Colonic mucosa (tissue), 4 donors: Measurements from ENCODE around the gene HSD11B1L. TPM values are rescaled to one million over a fixed set of nuclear protein-coding genes. Genes with fewer than 3 reads are reported as not detected.
"Not testable (repeated sequence)": the region's sequence is repeated elsewhere in the genome, so short reads cannot be mapped to it uniquely, and the experiment has no call there.

Experiments used
- DNase-seq: peaks from one replicate; pipeline ENCODE4 v3.0.0-alpha.2; 2020
- H3K27ac ChIP-seq: fragments of 200-600 bp; one replicate; pipeline ENCODE4 v1.8.0; 2021
- H3K27me3 ChIP-seq: fragments of 200-600 bp; one replicate; pipeline ENCODE4 v1.8.0; 2021
- H3K36me3 ChIP-seq: fragments of 200-600 bp; one replicate; pipeline ENCODE4 v1.8.0; 2021
- H3K4me1 ChIP-seq: fragments of 200-600 bp; one replicate; pipeline ENCODE4 v1.8.0; 2021; ENCODE audit warnings: mild to moderate bottlenecking
- H3K4me3 ChIP-seq: fragments of 200-600 bp; one replicate; pipeline ENCODE4 v1.8.0; 2021
- H3K9ac ChIP-seq, 2 donors: one replicate each; pipeline ENCODE4 v1.7.0; 2013; ENCODE audit warnings: control low read depth in 2 of 2, low read depth in 2 of 2, low read length in 2 of 2
- H3K9me3 ChIP-seq: fragments of 200-600 bp; one replicate; pipeline ENCODE4 v1.8.0; 2021
- intact Hi-C: fragments of 100-400 bp; cut with DNase I; formaldehyde crosslinking; loops from one replicate; pipeline ENCODE4 v1.14.1; 2022
- total RNA-seq, 2 donors: library from RNA; stranded (reverse); fragmentation: NEBNext Ultra II Directional in 1 of 2; extraction: Animal tissue kit (Norgen Biotek cat#: 25700) in 1 of 2; gene quantifications; one replicate each; pipeline ENCODE4 v1.2.1, GENCODE V29; 2021
- TF ChIP-seq, protein P1 (sequence below): fragments of 200-600 bp; IDR thresholded peaks from one replicate; pipeline ENCODE4 v1.8.0; 2022; ENCODE audit warnings: antibody characterized with exemption, mild to moderate bottlenecking
- donor health status: healthy.
- donor health status: DM: no; HTN: no; CAD: no.
- donor health status: DM: no; HTN: no; CAD: no.

HSD11B1L gene
- total RNA-seq, 2 donors from 2014 or later: 3.2 to 3.4 TPM

- Histone ChIP-seq H3K27ac (no peak overlapping the region), H3K9ac (no peak overlapping the region), H3K27me3 (no peaks in the 10 kb centered on the region), H3K4me3 (no peak overlapping the region), H3K9me3 (no peaks in the 10 kb centered on the region), H3K36me3 (no peaks in the 10 kb centered on the region), H3K4me1 (no peaks in the 10 kb centered on the region)
- no peak for DNase-seq
- intact Hi-C loops: no loop called here
- TF ChIP-seq, protein P1, sequence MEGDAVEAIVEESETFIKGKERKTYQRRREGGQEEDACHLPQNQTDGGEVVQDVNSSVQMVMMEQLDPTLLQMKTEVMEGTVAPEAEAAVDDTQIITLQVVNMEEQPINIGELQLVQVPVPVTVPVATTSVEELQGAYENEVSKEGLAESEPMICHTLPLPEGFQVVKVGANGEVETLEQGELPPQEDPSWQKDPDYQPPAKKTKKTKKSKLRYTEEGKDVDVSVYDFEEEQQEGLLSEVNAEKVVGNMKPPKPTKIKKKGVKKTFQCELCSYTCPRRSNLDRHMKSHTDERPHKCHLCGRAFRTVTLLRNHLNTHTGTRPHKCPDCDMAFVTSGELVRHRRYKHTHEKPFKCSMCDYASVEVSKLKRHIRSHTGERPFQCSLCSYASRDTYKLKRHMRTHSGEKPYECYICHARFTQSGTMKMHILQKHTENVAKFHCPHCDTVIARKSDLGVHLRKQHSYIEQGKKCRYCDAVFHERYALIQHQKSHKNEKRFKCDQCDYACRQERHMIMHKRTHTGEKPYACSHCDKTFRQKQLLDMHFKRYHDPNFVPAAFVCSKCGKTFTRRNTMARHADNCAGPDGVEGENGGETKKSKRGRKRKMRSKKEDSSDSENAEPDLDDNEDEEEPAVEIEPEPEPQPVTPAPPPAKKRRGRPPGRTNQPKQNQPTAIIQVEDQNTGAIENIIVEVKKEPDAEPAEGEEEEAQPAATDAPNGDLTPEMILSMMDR: no peak
Measured at GRCh38 chr19:5727453-5728050, 46.7 kb downstream of the HSD11B1L start.

DNA sequence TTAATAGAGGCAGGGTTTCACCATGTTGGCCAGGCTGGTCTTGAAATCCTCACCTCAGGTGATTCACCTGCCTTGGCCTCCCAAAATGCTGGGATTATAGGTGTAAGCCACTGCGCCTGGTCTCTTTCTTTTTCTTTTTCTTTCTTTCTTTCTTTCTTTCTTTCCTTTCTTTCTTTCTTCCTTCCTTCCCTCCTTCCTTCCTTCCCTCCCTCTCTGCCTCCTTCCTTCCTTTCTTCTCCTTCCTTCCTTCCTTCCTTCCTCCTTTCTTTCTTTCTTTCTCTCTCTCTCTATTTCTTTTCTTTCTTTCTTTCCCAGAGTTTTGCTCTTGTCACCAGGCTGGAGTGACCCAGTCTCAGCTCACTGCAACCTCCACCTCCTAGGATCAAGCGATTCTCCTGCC is 52.3 kb downstream of the HSD11B1L start:
- H3K27me3 ChIP-seq, H3K36me3 ChIP-seq, H3K27ac ChIP-seq, H3K9me3 ChIP-seq, H3K9ac ChIP-seq, intact Hi-C loops, H3K4me3 ChIP-seq, DNase-seq, H3K4me1 ChIP-seq: not testable (repeated sequence)

Other genes starting within 250 kb of the HSD11B1L start
- not detected for gene ZNRF4, start 225.6 kb upstream of the HSD11B1L start, total RNA-seq
- gene TINCR, start 113.1 kb upstream of the HSD11B1L start, total RNA-seq: 1 to 10 TPM; 2.2 to 4.4 TPM
- 100 to 1,000 TPM in 1 of 2 donors, 10 to 100 TPM in 1; 46.1 to 108 TPM for gene SAFB2, start 58.3 kb upstream of the HSD11B1L start, total RNA-seq
- gene SAFB, start 57.9 kb upstream of the HSD11B1L start, total RNA-seq: 100 to 1,000 TPM in 1 of 2 donors, 10 to 100 TPM in 1; 56.1 to 120 TPM
- gene MICOS13, start 511 bp upstream of the HSD11B1L start, total RNA-seq: 10 to 100 TPM; 56.0 to 88.0 TPM
- gene RPL36, start 9.3 kb downstream of the HSD11B1L start, total RNA-seq: 100 to 1,000 TPM; 844 to 976 TPM
- gene LONP1, start 39.1 kb downstream of the HSD11B1L start, total RNA-seq: 100 to 1,000 TPM in 1 of 2 donors, 10 to 100 TPM in 1; 64.3 to 133 TPM
- gene CATSPERD, start 39.6 kb downstream of the HSD11B1L start, total RNA-seq: not detected
- 1 to 10 TPM; 1.4 to 5.7 TPM for gene PRR22, start 103.7 kb downstream of the HSD11B1L start, total RNA-seq
- 10 to 100 TPM; 20.8 to 47.6 TPM for gene DUS3L, start 110.1 kb downstream of the HSD11B1L start, total RNA-seq
- gene NRTN, start 124.0 kb downstream of the HSD11B1L start, total RNA-seq: 1 to 10 TPM; 1.8 to 2.9 TPM
- gene FUT6, start 158.7 kb downstream of the HSD11B1L start, total RNA-seq: 10 to 100 TPM; 48.9 to 89.4 TPM
- gene FUT3, start 170.4 kb downstream of the HSD11B1L start, total RNA-seq: 100 to 1,000 TPM; 260 to 272 TPM
- under 1 TPM in 1 of 2 donors, not detected in 1; 0.24 TPM for gene FUT5, start 189.5 kb downstream of the HSD11B1L start, total RNA-seq
- 100 to 1,000 TPM; 188 to 228 TPM for gene NDUFA11, start 222.8 kb downstream of the HSD11B1L start, total RNA-seq
- gene VMAC, start 223.8 kb downstream of the HSD11B1L start, total RNA-seq: 1 to 10 TPM; 4.0 to 4.7 TPM
- 10 to 100 TPM in 1 of 2 donors, 1 to 10 TPM in 1; 9.3 to 15.0 TPM for gene CAPS, start 233.2 kb downstream of the HSD11B1L start, total RNA-seq